K562 (cell line): ENCODE results near the gene FHIP1B. TPM values are rescaled to one million over a fixed set of nuclear protein-coding genes. Genes with fewer than 3 reads are reported as not detected.
A peak's percentile ranks its signal among the peaks of the same experiment; 100 is the strongest.

Experiments
- ATAC-seq: fragments of 200-7000 bp; cut with Tn5 transposase; 3 replicates; pipeline ENCODE4 v1.9.1; 2020; ENCODE audit warnings: moderate library complexity
- BruUV-seq: library from RNA; stranded (reverse); fragments of 400-500 nt; replicated peaks from 2 replicates; lab custom pipeline; 2021; lab: Mats Ljungman, UMichigan
- CTCF ChIA-PET: fragments of 300-600 bp; formaldehyde crosslinking; extraction: SDS; loops from one replicate; lab custom pipeline; 2021; ENCODE audit warnings: low intra/inter-chr PET ratio; lab: Yijun Ruan, JAX
- POLR2A ChIA-PET: fragments of 300-600, 350-650 bp; sonication (Branson Sonifier 250); formaldehyde crosslinking; extraction: SDS; loops from one replicate; lab custom pipeline; 2021; ENCODE audit warnings: antibody characterized with exemption, inconsistent platforms; lab: Yijun Ruan, JAX
- DNase-seq, 4 experiments: peaks; one replicate each; pipeline versions ENCODE4 v3.0.0 to v3.0.0-alpha.2; 2011 to 2018; ENCODE audit warnings: low spot score in 3 of 4, mixed read lengths in 3 of 4; ENCODE audit errors: extremely low read depth in 1 of 4
- FAIRE-seq: peaks from 2 replicates; lab custom pipeline; 2011; peaks lifted over from hg19 to GRCh38; lab: Jason Lieb, UNC
- H2AFZ ChIP-seq: 2 replicates; pipeline ENCODE4 v1.6.0; 2011; ENCODE audit warnings: low read depth, low read length, control low read depth, inconsistent platforms
- H3K27ac ChIP-seq: fragments of 200-600 bp; 3 replicates; pipeline ENCODE4 v1.8.0; 2011; ENCODE audit warnings: low read depth, mild to moderate bottlenecking, control low read depth, inconsistent platforms, low read length, moderate library complexity, mixed read lengths; ENCODE audit errors: extremely low read depth
- H3K27me3 ChIP-seq, 2 experiments: fragments of 300-600 bp in 1 of 2; 2 replicates in 1 of 2; 3 replicates in 1 of 2; pipeline versions ENCODE4 v1.6.0 to v1.8.0; 2011; ENCODE audit warnings: inconsistent platforms in 2 of 2, low read length in 2 of 2, mild to moderate bottlenecking in 1 of 2, mixed read lengths in 1 of 2, moderate library complexity in 1 of 2; ENCODE audit not compliant: control insufficient read depth in 2 of 2, insufficient read depth in 2 of 2
- H3K36me3 ChIP-seq: fragments of 300-600 bp; 3 replicates; pipeline ENCODE4 v1.8.0; 2011; ENCODE audit warnings: mild to moderate bottlenecking, low read length, inconsistent platforms; ENCODE audit not compliant: control insufficient read depth, insufficient read depth
- H3K4me1 ChIP-seq, 2 experiments: fragments of 200-600 bp in 1 of 2; replicated peaks in 1 of 2; 2 replicates in 1 of 2; 3 replicates in 1 of 2; pipeline versions ENCODE4 v1.5.1 to v1.8.0; 2011; ENCODE audit warnings: inconsistent platforms in 2 of 2, low read length in 2 of 2, mild to moderate bottlenecking in 1 of 2, mixed read lengths in 1 of 2, moderate library complexity in 1 of 2; ENCODE audit not compliant: control insufficient read depth in 2 of 2, insufficient read depth in 2 of 2
- H3K4me2 ChIP-seq: 2 replicates; pipeline ENCODE4 v1.6.1; 2011; ENCODE audit warnings: low read length, control low read depth, inconsistent platforms, mixed read lengths; ENCODE audit not compliant: insufficient read depth
- H3K4me3 ChIP-seq: fragments of 200-600 bp; sonication (generic), shearing (Covaris generic); 2 replicates; pipeline ENCODE4 v1.5.1; 2016; ENCODE audit warnings: control low read depth, inconsistent platforms
- H3K79me2 ChIP-seq: fragments of 200-600 bp; 3 replicates; pipeline ENCODE4 v1.8.0; 2011; ENCODE audit warnings: low read length, inconsistent platforms; ENCODE audit not compliant: control insufficient read depth, insufficient read depth
- H3K9ac ChIP-seq, 2 experiments: 2 replicates each; pipeline versions ENCODE4 v1.6.0 to v1.6.1; 2011; ENCODE audit warnings: low read depth in 2 of 2, low read length in 2 of 2, control low read depth in 1 of 2, inconsistent platforms in 1 of 2, mild to moderate bottlenecking in 1 of 2, mixed read lengths in 1 of 2; ENCODE audit not compliant: insufficient read depth in 1 of 2
- H3K9me1 ChIP-seq: one replicate; pipeline ENCODE4 v1.6.0; 2011; ENCODE audit warnings: inconsistent platforms, mild to moderate bottlenecking, low read length, moderate library complexity; ENCODE audit not compliant: control insufficient read depth, insufficient read depth
- H3K9me3 ChIP-seq: replicated peaks from 2 replicates; pipeline ENCODE4 v1.5.1; 2011; ENCODE audit warnings: low read depth, low read length, inconsistent platforms; ENCODE audit not compliant: control insufficient read depth, insufficient read depth
- H4K20me1 ChIP-seq: replicated peaks from 2 replicates; pipeline ENCODE4 v1.6.1; 2011; ENCODE audit warnings: low read length, inconsistent platforms, mixed read lengths; ENCODE audit not compliant: control insufficient read depth, insufficient read depth
- FOSL1 ChIP-seq: fragments of 200-800 bp; sonication (Bioruptor generic); conservative IDR thresholded peaks from 2 replicates; pipeline ENCODE4 v1.6.1; 2016; ENCODE audit warnings: missing genetic modification characterization, missing compliant biosample characterization
- HNRNPUL1 ChIP-seq: fragments of 200-400 bp; formaldehyde crosslinking; IDR thresholded peaks from 2 replicates; pipeline ENCODE4 v1.6.1; 2017; ENCODE audit warnings: low read length
- MYBL2 ChIP-seq, 2 experiments: fragments of 450-650 bp in 1 of 2; sonication (generic) in 1 of 2; formaldehyde crosslinking in 1 of 2; IDR thresholded peaks; 2 replicates each; pipeline versions ENCODE4 v1.6.1 to v1.8.1; 2017 to 2022; ENCODE audit warnings: borderline replicate concordance in 1 of 2, inconsistent platforms in 1 of 2, low read depth in 1 of 2, mild to moderate bottlenecking in 1 of 2, missing genetic modification reagents in 1 of 2, moderate library complexity in 1 of 2
- OTX1 ChIP-seq: fragments of 450-650 bp; formaldehyde crosslinking; IDR thresholded peaks from 2 replicates; pipeline ENCODE4 v1.4.0; 2022; ENCODE audit warnings: mild to moderate bottlenecking
- SAFB2 ChIP-seq: fragments of 200-400 bp; formaldehyde crosslinking; IDR thresholded peaks from 2 replicates; pipeline ENCODE4 v1.6.1; 2018; ENCODE audit warnings: borderline replicate concordance, low read length, low read depth, moderate library complexity; ENCODE audit not compliant: severe bottlenecking
- SIN3A ChIP-seq, 2 experiments: fragments of 150-350 bp in 1 of 2; IDR thresholded peaks; 2 replicates each; pipeline ENCODE4 v1.6.1; 2011 to 2016; ENCODE audit warnings: borderline replicate concordance in 2 of 2, low read depth in 2 of 2, low read length in 2 of 2, mild to moderate bottlenecking in 2 of 2, moderate library complexity in 2 of 2; ENCODE audit not compliant: control insufficient read depth in 1 of 2
- SIX5 ChIP-seq, 2 experiments: IDR thresholded peaks; 2 replicates each; pipeline ENCODE4 v1.6.1; 2011; ENCODE audit warnings: low read length in 2 of 2, borderline replicate concordance in 1 of 2, low read depth in 1 of 2, mild to moderate bottlenecking in 1 of 2, moderate library complexity in 1 of 2; ENCODE audit not compliant: insufficient read depth in 1 of 2
- SRSF7 ChIP-seq: fragments of 200-400 bp; formaldehyde crosslinking; optimal IDR thresholded peaks from 2 replicates; pipeline ENCODE3; 2017; ENCODE audit warnings: mild to moderate bottlenecking, low read depth, low read length
- USF2 ChIP-seq: sonication (generic); formaldehyde crosslinking; IDR thresholded peaks from 2 replicates; pipeline ENCODE4 v1.5.0; 2020; ENCODE audit warnings: missing genetic modification reagents
- ZNF197 ChIP-seq: fragments of 200-800 bp; sonication (Bioruptor generic); IDR thresholded peaks from 2 replicates; pipeline ENCODE4 v1.6.1; 2016; ENCODE audit warnings: low read depth, missing genetic modification characterization, missing compliant biosample characterization
- ZNF253 ChIP-seq: fragments of 250-450 bp; sonication (Bioruptor Pico); conservative IDR thresholded peaks from 2 replicates; pipeline ENCODE4 v1.6.1; 2021; ENCODE audit warnings: mild to moderate bottlenecking
- ZNF75A ChIP-seq: fragments of 450-650 bp; formaldehyde crosslinking; IDR thresholded peaks from 2 replicates; pipeline ENCODE4 v1.4.0; 2020; ENCODE audit warnings: mild to moderate bottlenecking
- WGBS: fragments of 100-300 bp; shearing (Covaris generic); methylation state at CpG from one replicate; pipeline ENCODE4 v1.1.6; 2016; ENCODE audit warnings: low coverage, mixed read lengths; ENCODE audit not compliant: insufficient coverage; ENCODE audit errors: missing lambda C conversion rate; 5-methylcytosine and 5-hydroxymethylcytosine counted together
- in situ Hi-C: fragments of 300-500 bp; cut with MboI; formaldehyde crosslinking; loops from 4 replicates; pipeline ENCODE4 v1.15.0; 2018; ENCODE audit warnings: inconsistent platforms, mixed read lengths
- intact Hi-C: fragments of 100-400 bp; cut with micrococcal nuclease; formaldehyde crosslinking; loops from 2 replicates; pipeline ENCODE4 v1.14.2; 2022
- polyA plus RNA-seq, 8 experiments: library from polyadenylated mRNA; depleted of rRNA in 4 of 8; stranded (reverse) in 5 of 8; unstranded in 3 of 8; fragments of >200 nt; fragmentation: Nextera tagmentation in 2 of 8; fragmentation: Illumina TruSeq in 1 of 8; extraction: Ambion mirVana in 2 of 8; extraction: Trizol in 1 of 8; gene quantifications; 2 replicates each; pipeline versions ENCODE4 v1.2.1 to v1.2.3, GENCODE V29; 2011 to 2014; ENCODE audit warnings: inconsistent platforms in 1 of 8, missing spikeins in 1 of 8
- total RNA-seq, 7 experiments: library from RNA; depleted of rRNA in 6 of 7; stranded (reverse); fragments of >200 nt in 6 of 7; fragmentation: Illumina TruSeq in 2 of 7; extraction: Trizol in 2 of 7; gene quantifications; 2 replicates each; pipeline versions ENCODE4 v1.2.1 to v1.2.3, GENCODE V29; 2011 to 2021; ENCODE audit warnings: low replicate concordance in 1 of 7
- TF ChIP-seq, protein P1 (sequence below): fragments of 450-650 bp; formaldehyde crosslinking; IDR thresholded peaks from 2 replicates; pipeline ENCODE4 v1.4.0; 2022; ENCODE audit warnings: missing genetic modification characterization

The FHIP1B gene
- total and polyA plus RNA-seq, 9 of the 15 experiments (the other 6 are each of a cell fraction or from before 2014, with no cell fraction given) = 0.94 to 24.7 (median 15.6) TPM

- no peaks in the 10 kb centered on the region for H3K9me3 ChIP-seq
- H3K4me1 ChIP-seq = peaks cover 0 to 3% of the 10 kb centered on the region in 2 experiments; a peak in 1 of 5 replicates
- no peak for TF ChIP-seq ZNF75A (CRISPR knock-in tag)
- TF ChIP-seq, all 486 proteins: peak for 0
- FAIRE-seq (no peak), ATAC-seq (no peak), DNase-seq (no peak)
- intact Hi-C loops = no loop called here
- Histone ChIP-seq H3K79me2 (no peaks in the 10 kb centered on the region), H3K27ac (no peak overlapping the region), H3K36me3 (peaks cover 73% of the 10 kb centered on the region; the same call in 2 of the 3 replicates), H3K9me1 (no peaks in the 10 kb centered on the region), H4K20me1 (no peaks in the 10 kb centered on the region), H3K4me2 (no peak overlapping the region), H3K4me3 (no peak overlapping the region), H3K27me3 (no peaks in the 10 kb centered on the region), H3K9ac (no peak overlapping the region), H2AFZ (no peak overlapping the region)
- in situ Hi-C loops = no loop called here
- POLR2A ChIA-PET = interaction anchor here (1.2 to 2.6 kb wide), 4 partner anchors 9 to 18 kb away, joined by 3 to 11 read pairs (median 4); partner anchors contain the start of gene FHIP1B
- WGBS = 89% methylated on average over 4 of the region's 4 CpGs
- no TSS peak for BruUV-seq
- CTCF ChIA-PET = no interaction called here
These were observed 17.9 kb downstream of the FHIP1B start for GRCh38 chr11:6216501-6216900.

- in situ Hi-C loops = no loop called here
- no peaks in the 10 kb centered on the region for H3K9me1 ChIP-seq
- no peaks in the 10 kb centered on the region for H3K27me3 ChIP-seq
- H3K9me3 ChIP-seq = no peaks in the 10 kb centered on the region
- H3K4me3 ChIP-seq = no peak overlapping the region
- H3K79me2 ChIP-seq = no peaks in the 10 kb centered on the region
- no peaks in the 10 kb centered on the region for H4K20me1 ChIP-seq
- WGBS = 95% methylated on average over 8 of the region's 10 CpGs
- FAIRE-seq = no peak
- H3K4me1 ChIP-seq = peaks cover 0 to 3% of the 10 kb centered on the region in 2 experiments; a peak in 1 of 5 replicates
- POLR2A ChIA-PET = no interaction called here
- no peak for ATAC-seq
- no peak overlapping the region for H3K27ac ChIP-seq
- CTCF ChIA-PET = no interaction called here
- DNase-seq = no peak
- no TSS peak for BruUV-seq
- no peak overlapping the region for H2AFZ ChIP-seq
- intact Hi-C loops = no loop called here
- H3K36me3 ChIP-seq = peaks cover 70% of the 10 kb centered on the region; the same call in 2 of the 3 replicates
- no peak overlapping the region for H3K4me2 ChIP-seq
- peak overlapping the region in 1 of 2 experiments; percentile 6; a peak in 1 of 4 replicates for H3K9ac ChIP-seq
- TF ChIP-seq FOSL1 (no peak), HNRNPUL1 (no peak), ZNF197 (CRISPR knock-in tag) (no peak), MYBL2 (IDR thresholded peaks at IDR 0.05; ENCODE audit: low read depth) (no peak), MYBL2 (CRISPR knock-in tag; IDR thresholded peaks at IDR 0.05; ENCODE audit: borderline replicate concordance) (no peak), ZNF253 (CRISPR knock-in tag) (no peak), OTX1 (no peak), SRSF7 (no peak), SIN3A (IDR thresholded peaks at IDR 0.05; ENCODE audit: borderline replicate concordance in 2 of 2, control insufficient read depth in 1 of 2, low read depth in 2 of 2, low read length in 2 of 2) (no peak), SAFB2 (no peak), USF2 (CRISPR knock-in tag) (no peak), SIX5 (IDR thresholded peaks at IDR 0.05; ENCODE audit: borderline replicate concordance in 1 of 2, insufficient read depth in 1 of 2, low read depth in 1 of 2, low read length in 2 of 2) (no peak)
- TF ChIP-seq, protein P1, sequence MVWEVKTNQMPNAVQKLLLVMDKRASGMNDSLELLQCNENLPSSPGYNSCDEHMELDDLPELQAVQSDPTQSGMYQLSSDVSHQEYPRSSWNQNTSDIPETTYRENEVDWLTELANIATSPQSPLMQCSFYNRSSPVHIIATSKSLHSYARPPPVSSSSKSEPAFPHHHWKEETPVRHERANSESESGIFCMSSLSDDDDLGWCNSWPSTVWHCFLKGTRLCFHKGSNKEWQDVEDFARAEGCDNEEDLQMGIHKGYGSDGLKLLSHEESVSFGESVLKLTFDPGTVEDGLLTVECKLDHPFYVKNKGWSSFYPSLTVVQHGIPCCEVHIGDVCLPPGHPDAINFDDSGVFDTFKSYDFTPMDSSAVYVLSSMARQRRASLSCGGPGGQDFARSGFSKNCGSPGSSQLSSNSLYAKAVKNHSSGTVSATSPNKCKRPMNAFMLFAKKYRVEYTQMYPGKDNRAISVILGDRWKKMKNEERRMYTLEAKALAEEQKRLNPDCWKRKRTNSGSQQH (CRISPR knock-in tag) = no peak
These were observed 19.9 kb downstream of the FHIP1B start for GRCh38 chr11:6214530-6214929.
